H9 (cell line): ENCODE results near the gene LIPT1. TPM values are rescaled to one million over a fixed set of nuclear protein-coding genes. Genes with fewer than 3 reads are reported as not detected.

Experiments used
- DNase-seq: peaks from one replicate; pipeline ENCODE4 v3.0.0-alpha.2; 2017
- H2AFZ ChIP-seq: one replicate; pipeline ENCODE4 v1.6.1; 2013; ENCODE audit warnings: mild to moderate bottlenecking, low read length, control low read depth, moderate library complexity
- H2AK5ac ChIP-seq: 2 replicates; pipeline ENCODE4 v1.6.1; 2013; ENCODE audit warnings: low read length, control low read depth, mixed read lengths; ENCODE audit not compliant: insufficient read length
- H2BK120ac ChIP-seq: one replicate; pipeline ENCODE4 v1.6.1; 2013; ENCODE audit warnings: low read depth, mild to moderate bottlenecking, low read length, control low read depth, inconsistent platforms; ENCODE audit not compliant: poor library complexity, severe bottlenecking
- H2BK12ac ChIP-seq: 2 replicates; pipeline ENCODE4 v1.6.1; 2013; ENCODE audit warnings: low read length, control low read depth, mixed read lengths, low read depth; ENCODE audit not compliant: insufficient read length
- H2BK15ac ChIP-seq: 2 replicates; pipeline ENCODE4 v1.6.1; 2013; ENCODE audit warnings: low read depth, low read length, control low read depth
- H2BK20ac ChIP-seq: one replicate; pipeline ENCODE4 v1.6.1; 2013; ENCODE audit warnings: low read depth, mild to moderate bottlenecking, low read length, control low read depth, inconsistent platforms; ENCODE audit not compliant: poor library complexity, severe bottlenecking
- H2BK5ac ChIP-seq: 2 replicates; pipeline ENCODE4 v1.6.1; 2013; ENCODE audit warnings: low read length, control low read depth, mixed read lengths; ENCODE audit not compliant: insufficient read length
- H3K14ac ChIP-seq: 2 replicates; pipeline ENCODE4 v1.6.1; 2013; ENCODE audit warnings: low read length, control low read depth; ENCODE audit not compliant: insufficient read depth
- H3K18ac ChIP-seq: 2 replicates; pipeline ENCODE4 v1.6.1; 2013; ENCODE audit warnings: low read depth, mild to moderate bottlenecking, mixed read lengths, low read length, control low read depth; ENCODE audit not compliant: insufficient read length
- H3K23ac ChIP-seq: 2 replicates; pipeline ENCODE4 v1.6.1; 2013; ENCODE audit warnings: low read length, control low read depth, mixed read lengths, low read depth; ENCODE audit not compliant: insufficient read length
- H3K23me2 ChIP-seq: 2 replicates; pipeline ENCODE4 v1.6.1; 2013; ENCODE audit warnings: low read depth, mild to moderate bottlenecking, mixed read lengths, low read length, control low read depth; ENCODE audit not compliant: insufficient read length, poor library complexity, severe bottlenecking
- H3K27ac ChIP-seq: 2 replicates; pipeline ENCODE4 v1.5.1; 2013; ENCODE audit warnings: low read length, control low read depth, mixed read lengths, low read depth; ENCODE audit not compliant: insufficient read length
- H3K27me3 ChIP-seq: 2 replicates; pipeline ENCODE4 v1.6.1; 2013; ENCODE audit warnings: low read length, control low read depth, inconsistent platforms; ENCODE audit not compliant: insufficient read depth
- H3K4ac ChIP-seq: 2 replicates; pipeline ENCODE4 v1.6.1; 2013; ENCODE audit warnings: low read depth, mild to moderate bottlenecking, control low read depth, inconsistent platforms, low read length, moderate library complexity
- H3K4me1 ChIP-seq: 2 replicates; pipeline ENCODE4 v1.6.1; 2013; ENCODE audit warnings: low read length, control low read depth, inconsistent platforms; ENCODE audit not compliant: insufficient read depth
- H3K4me2 ChIP-seq: 2 replicates; pipeline ENCODE4 v1.6.1; 2013; ENCODE audit warnings: low read length, control low read depth, mixed read lengths; ENCODE audit not compliant: insufficient read length, insufficient read depth
- H3K56ac ChIP-seq: 2 replicates; pipeline ENCODE4 v1.6.1; 2013; ENCODE audit warnings: low read depth, mild to moderate bottlenecking, mixed read lengths, low read length, control low read depth; ENCODE audit not compliant: insufficient read length
- H3K79me1 ChIP-seq: 2 replicates; pipeline ENCODE4 v1.6.1; 2013; ENCODE audit warnings: low read depth, mild to moderate bottlenecking, moderate library complexity, low read length, control low read depth, inconsistent platforms; ENCODE audit not compliant: insufficient read depth, poor library complexity, severe bottlenecking
- H3K79me2 ChIP-seq: 2 replicates; pipeline ENCODE4 v1.6.1; 2013; ENCODE audit warnings: low read length, control low read depth, inconsistent platforms; ENCODE audit not compliant: insufficient read depth
- H3K9ac ChIP-seq: 2 replicates; pipeline ENCODE4 v1.6.1; 2013; ENCODE audit warnings: low read length, control low read depth, mixed read lengths; ENCODE audit not compliant: insufficient read length; ENCODE audit errors: extremely low read depth
- H3K9me3 ChIP-seq: one replicate; pipeline ENCODE4 v1.6.1; 2013; ENCODE audit warnings: low read depth, low read length, inconsistent platforms; ENCODE audit not compliant: control insufficient read depth
- H3T11ph ChIP-seq: one replicate; pipeline ENCODE4 v1.6.1; 2013; ENCODE audit warnings: mild to moderate bottlenecking, low read length, control low read depth, inconsistent platforms
- H4K20me1 ChIP-seq: one replicate; pipeline ENCODE4 v1.6.1; 2013; ENCODE audit not compliant: control insufficient read depth, insufficient read length, insufficient read depth
- H4K5ac ChIP-seq: 2 replicates; pipeline ENCODE4 v1.6.1; 2013; ENCODE audit warnings: low read depth, mild to moderate bottlenecking, mixed read lengths, low read length, control low read depth; ENCODE audit not compliant: insufficient read length
- H4K8ac ChIP-seq: replicated peaks from 2 replicates; pipeline ENCODE4 v1.6.1; 2013; ENCODE audit warnings: low read length, control low read depth, mixed read lengths, low read depth; ENCODE audit not compliant: insufficient read length
- H4K91ac ChIP-seq: 2 replicates; pipeline ENCODE4 v1.6.1; 2013; ENCODE audit warnings: low read depth, mild to moderate bottlenecking, moderate library complexity, mixed read lengths, low read length, control low read depth; ENCODE audit not compliant: insufficient read length
- H3K27ac Mint-ChIP-seq, 3 experiments: 2 replicates in 2 of 3; 3 replicates in 1 of 3; pipeline ENCODE4 v1.8.0; 2020 to 2021; ENCODE audit warnings: mixed read lengths in 3 of 3, mild to moderate bottlenecking in 1 of 3, moderate library complexity in 1 of 3
- H3K27me3 Mint-ChIP-seq: 2 replicates; pipeline ENCODE4 v1.8.0; 2021; ENCODE audit warnings: low read depth, mild to moderate bottlenecking, moderate library complexity, mixed read lengths
- H3K36me3 Mint-ChIP-seq, 3 experiments: 2 replicates in 2 of 3; 3 replicates in 1 of 3; pipeline ENCODE4 v1.8.0; 2020 to 2021; ENCODE audit warnings: low read depth in 3 of 3, mixed read lengths in 3 of 3; ENCODE audit not compliant: insufficient read depth in 1 of 3
- H3K4me1 Mint-ChIP-seq, 2 experiments: 2 replicates each; pipeline ENCODE4 v1.8.0; 2020; ENCODE audit warnings: mixed read lengths in 2 of 2
- H3K4me3 Mint-ChIP-seq, 2 experiments: 2 replicates in 1 of 2; 3 replicates in 1 of 2; pipeline ENCODE4 v1.8.0; 2020 to 2021; ENCODE audit warnings: mild to moderate bottlenecking in 2 of 2, mixed read lengths in 2 of 2, moderate library complexity in 1 of 2
- H3K9me3 Mint-ChIP-seq, 2 experiments: 2 replicates in 1 of 2; 3 replicates in 1 of 2; pipeline ENCODE4 v1.8.0; 2020; ENCODE audit warnings: mild to moderate bottlenecking in 2 of 2, mixed read lengths in 2 of 2, moderate library complexity in 1 of 2
- WGBS: extraction: QIAGEN DNeasy Blood & Tissue Kit; methylation state at CpG from one replicate; pipeline ENCODE4 v1.1.7; 2013; ENCODE audit warnings: missing lambda C conversion rate, low lambda C conversion rate, mixed read lengths; ENCODE audit not compliant: insufficient read length; ENCODE audit errors: extremely low coverage; 5-methylcytosine and 5-hydroxymethylcytosine counted together
- total RNA-seq: library from RNA; stranded (reverse); gene quantifications from 2 replicates; pipeline ENCODE4 v1.2.1, GENCODE V29; 2021
- TF ChIP-seq, protein P1 (sequence below): fragments of 200-600 bp; sonication (generic); conservative IDR thresholded peaks from 3 replicates; pipeline ENCODE4 v1.8.0; 2021; ENCODE audit warnings: antibody characterized with exemption, mild to moderate bottlenecking

LIPT1 gene
- total RNA-seq, 1 experiment from 2014 or later = 6.4 TPM

DNA sequence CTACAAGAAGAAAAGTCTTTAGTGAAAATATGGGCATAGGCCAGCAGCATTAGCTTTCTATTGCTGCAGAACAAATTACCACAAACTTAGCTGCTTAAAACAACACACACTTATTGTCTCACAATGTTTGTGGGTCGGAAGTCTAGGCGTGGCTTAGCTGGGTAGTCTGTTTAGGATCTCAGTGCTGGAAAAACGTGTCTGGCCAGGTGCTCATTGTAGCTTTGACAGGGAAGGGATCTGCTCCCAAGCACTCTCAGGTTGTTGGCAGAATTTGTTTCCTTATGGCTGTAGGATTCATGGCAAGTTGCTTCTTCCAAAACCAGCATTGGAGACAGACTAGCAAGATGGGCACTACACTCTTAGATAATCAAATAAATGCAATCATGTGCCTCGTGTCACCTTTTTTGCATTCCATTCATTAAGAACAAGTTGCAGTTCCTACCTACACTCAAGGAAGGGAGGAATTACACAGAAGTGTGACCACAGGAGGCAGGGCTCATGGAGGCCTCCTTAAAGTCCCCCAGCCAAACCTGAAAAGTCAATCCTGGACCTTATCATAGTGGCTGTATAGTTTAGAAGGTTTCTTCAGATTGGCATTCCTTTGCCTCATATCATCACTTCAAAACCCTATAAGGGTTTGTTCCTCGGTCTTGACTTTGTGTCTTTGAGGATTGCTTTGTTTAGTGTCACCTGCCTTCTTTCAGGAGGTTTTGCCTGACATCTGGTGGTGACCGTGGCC is 43.5 kb downstream of the LIPT1 start:
- no peaks in the 10 kb centered on the region for H3K79me1 ChIP-seq
- no peak for DNase-seq
- no peak overlapping the region for H3K9ac ChIP-seq
- TF ChIP-seq, protein P1, sequence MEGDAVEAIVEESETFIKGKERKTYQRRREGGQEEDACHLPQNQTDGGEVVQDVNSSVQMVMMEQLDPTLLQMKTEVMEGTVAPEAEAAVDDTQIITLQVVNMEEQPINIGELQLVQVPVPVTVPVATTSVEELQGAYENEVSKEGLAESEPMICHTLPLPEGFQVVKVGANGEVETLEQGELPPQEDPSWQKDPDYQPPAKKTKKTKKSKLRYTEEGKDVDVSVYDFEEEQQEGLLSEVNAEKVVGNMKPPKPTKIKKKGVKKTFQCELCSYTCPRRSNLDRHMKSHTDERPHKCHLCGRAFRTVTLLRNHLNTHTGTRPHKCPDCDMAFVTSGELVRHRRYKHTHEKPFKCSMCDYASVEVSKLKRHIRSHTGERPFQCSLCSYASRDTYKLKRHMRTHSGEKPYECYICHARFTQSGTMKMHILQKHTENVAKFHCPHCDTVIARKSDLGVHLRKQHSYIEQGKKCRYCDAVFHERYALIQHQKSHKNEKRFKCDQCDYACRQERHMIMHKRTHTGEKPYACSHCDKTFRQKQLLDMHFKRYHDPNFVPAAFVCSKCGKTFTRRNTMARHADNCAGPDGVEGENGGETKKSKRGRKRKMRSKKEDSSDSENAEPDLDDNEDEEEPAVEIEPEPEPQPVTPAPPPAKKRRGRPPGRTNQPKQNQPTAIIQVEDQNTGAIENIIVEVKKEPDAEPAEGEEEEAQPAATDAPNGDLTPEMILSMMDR = 0 out of 3 replicates have a peak, but pooled peaks have one; percentile 10
- H3K27me3 Mint-ChIP-seq = no peaks in the 10 kb centered on the region
- H4K91ac ChIP-seq = no peak overlapping the region
- H3K9me3 ChIP-seq = no peaks in the 10 kb centered on the region
- H3K4me2 ChIP-seq = no peak overlapping the region
- H4K20me1 ChIP-seq = no peaks in the 10 kb centered on the region
- no peak overlapping the region for H4K5ac ChIP-seq
- H3K4ac ChIP-seq = no peak overlapping the region
- no peak overlapping the region for H3K4me3 Mint-ChIP-seq
- peaks cover 25 to 48% (median 36%) of the 10 kb centered on the region in 3 experiments for H3K36me3 Mint-ChIP-seq
- H3K23me2 ChIP-seq = no peaks in the 10 kb centered on the region
- no peak overlapping the region for H3K23ac ChIP-seq
- peaks cover 6 to 13% of the 10 kb centered on the region in 2 experiments for H3K9me3 Mint-ChIP-seq
- WGBS = no CpG with 5 or more reads among the region's 6 CpGs
- no peak overlapping the region for H3K14ac ChIP-seq
- peak overlapping the region in 2 of 3 experiments; percentile 74 to 85; a peak in 3 of 7 replicates for H3K27ac Mint-ChIP-seq
- H2BK5ac ChIP-seq = no peak overlapping the region
- no peak overlapping the region for H2AFZ ChIP-seq
- no peaks in the 10 kb centered on the region for H3K27me3 ChIP-seq
- no peaks in the 10 kb centered on the region for H3K79me2 ChIP-seq
- no peak overlapping the region for H2BK12ac ChIP-seq
- H3T11ph ChIP-seq = no peak overlapping the region
- no peak overlapping the region for H3K18ac ChIP-seq
- H4K8ac ChIP-seq = no peak overlapping the region
- H3K27ac ChIP-seq = no peak overlapping the region
- no peak overlapping the region for H3K56ac ChIP-seq
- H3K4me1 ChIP-seq = no peaks in the 10 kb centered on the region
- no peak overlapping the region for H2BK15ac ChIP-seq
- H2BK20ac ChIP-seq = no peak overlapping the region
- no peaks in the 10 kb centered on the region for H3K4me1 Mint-ChIP-seq
- H2AK5ac ChIP-seq = no peak overlapping the region
- H2BK120ac ChIP-seq = no peak overlapping the region
